Left ventricle myocardium inferior (tissue), 1 donor: Measurements from ENCODE around the gene NEMP2. TPM values are rescaled to one million over a fixed set of nuclear protein-coding genes. Genes with fewer than 3 reads are reported as not detected.
"Not testable (repeated sequence)": the region's sequence is repeated elsewhere in the genome, so short reads cannot be mapped to it uniquely, and the experiment has no call there.

ENCODE experiments used
- DNase-seq: peaks from one replicate; pipeline ENCODE4 v3.0.0-alpha.2; 2020
- H3K27ac ChIP-seq: fragments of 200-600 bp; replicated peaks from 2 replicates; pipeline ENCODE4 v1.8.0; 2021
- H3K27me3 ChIP-seq: fragments of 200-600 bp; 2 replicates; pipeline ENCODE4 v1.8.0; 2021; ENCODE audit warnings: low read depth
- H3K36me3 ChIP-seq: fragments of 200-600 bp; 2 replicates; pipeline ENCODE4 v1.8.0; 2021
- H3K4me1 ChIP-seq: fragments of 200-600 bp; 2 replicates; pipeline ENCODE4 v1.8.0; 2021
- H3K4me3 ChIP-seq: fragments of 200-600 bp; 2 replicates; pipeline ENCODE4 v1.8.0; 2021; ENCODE audit warnings: mild to moderate bottlenecking, moderate library complexity
- H3K9me3 ChIP-seq: fragments of 200-600 bp; replicated peaks from 2 replicates; pipeline ENCODE4 v1.8.0; 2021
- CTCF ChIP-seq: fragments of 200-600 bp; IDR thresholded peaks from 2 replicates; pipeline ENCODE4 v1.8.0; 2021; ENCODE audit warnings: antibody characterized with exemption, mild to moderate bottlenecking, borderline replicate concordance
- intact Hi-C: fragments of 100-400 bp; cut with micrococcal nuclease; formaldehyde crosslinking; loops from one replicate; pipeline ENCODE4 v1.11.0; 2022
- total RNA-seq: library from RNA; stranded (reverse); fragmentation: NEBNext Ultra II Directional; extraction: Animal tissue kit (Norgen Biotek cat#: 25700); gene quantifications from one replicate; pipeline ENCODE4 v1.2.1, GENCODE V29; 2021
- donor health status: DM: no; HTN: yes; CAD: no; lungs with severe emphysema.

Gene NEMP2
- total RNA-seq, 1 donor from 2014 or later: 1.5 TPM

GRCh38 chr2:190515687-190516086 is 18.8 kb downstream of the NEMP2 start:
- TF ChIP-seq CTCF: no peak
- no peaks in the 10 kb centered on the region for H3K36me3 ChIP-seq
- no peak overlapping the region for H3K4me3 ChIP-seq
- DNase-seq: no peak
- H3K4me1 ChIP-seq: no peaks in the 10 kb centered on the region
- no peaks in the 10 kb centered on the region for H3K9me3 ChIP-seq
- intact Hi-C loops: no loop called here
- H3K27ac ChIP-seq: no peak overlapping the region
- no peaks in the 10 kb centered on the region for H3K27me3 ChIP-seq

- no peak for DNase-seq
- no peaks in the 10 kb centered on the region for H3K9me3 ChIP-seq
- intact Hi-C loops: loop anchor here (5.0 kb wide), 1 partner anchor 132 kb away; no protein-coding TSS in a partner anchor
- TF ChIP-seq CTCF: no peak
- no peaks in the 10 kb centered on the region for H3K36me3 ChIP-seq
- no peak overlapping the region for H3K4me3 ChIP-seq
- H3K27ac ChIP-seq: no peak overlapping the region
- no peaks in the 10 kb centered on the region for H3K27me3 ChIP-seq
- H3K4me1 ChIP-seq: no peaks in the 10 kb centered on the region
Observed at GRCh38 chr2:190514676-190515075, 19.8 kb downstream of the NEMP2 start.

GRCh38 chr2:190513877-190514276 is 20.6 kb downstream of the NEMP2 start:
- no peaks in the 10 kb centered on the region for H3K36me3 ChIP-seq
- no peaks in the 10 kb centered on the region for H3K4me1 ChIP-seq
- H3K9me3 ChIP-seq: no peaks in the 10 kb centered on the region
- DNase-seq: no peak
- H3K27me3 ChIP-seq: no peaks in the 10 kb centered on the region
- no peak overlapping the region for H3K4me3 ChIP-seq
- TF ChIP-seq CTCF: no peak
- H3K27ac ChIP-seq: no peak overlapping the region
- intact Hi-C loops: loop anchor here (5.0 kb wide), 1 partner anchor 132 kb away; no protein-coding TSS in a partner anchor

GRCh38 chr2:190512539-190513095 is 21.9 kb downstream of the NEMP2 start:
- Histone ChIP-seq H3K9me3 (no peaks in the 10 kb centered on the region), H3K4me1 (no peaks in the 10 kb centered on the region), H3K27ac (no peak overlapping the region), H3K4me3 (no peak overlapping the region), H3K36me3 (no peaks in the 10 kb centered on the region), H3K27me3 (no peaks in the 10 kb centered on the region)
- no peak for TF ChIP-seq CTCF
- no peak for DNase-seq
- intact Hi-C loops: loop anchor here (5.0 kb wide), 1 partner anchor 130 kb away; no protein-coding TSS in a partner anchor

- no peak overlapping the region for H3K4me3 ChIP-seq
- DNase-seq: no peak
- H3K9me3 ChIP-seq: no peaks in the 10 kb centered on the region
- intact Hi-C loops: loop anchor here (5.0 kb wide), 1 partner anchor 129 kb away; no protein-coding TSS in a partner anchor
- H3K27me3 ChIP-seq: no peaks in the 10 kb centered on the region
- H3K27ac ChIP-seq: no peak overlapping the region
- peaks cover 8% of the 10 kb centered on the region for H3K4me1 ChIP-seq
- TF ChIP-seq CTCF: peak; percentile 67
- no peaks in the 10 kb centered on the region for H3K36me3 ChIP-seq
Observed at GRCh38 chr2:190511104-190511503, 23.4 kb downstream of the NEMP2 start.

GRCh38 chr2:190509895-190510294 is 24.6 kb downstream of the NEMP2 start:
- not testable (repeated sequence) for H3K4me3 ChIP-seq, H3K27ac ChIP-seq, H3K27me3 ChIP-seq, H3K9me3 ChIP-seq, DNase-seq, H3K4me1 ChIP-seq, H3K36me3 ChIP-seq
- intact Hi-C loops: loop anchor here (5.0 kb wide), 1 partner anchor 128 kb away; no protein-coding TSS in a partner anchor
